Measurements from ENCODE around the gene CRYBG2. TPM values are rescaled to one million over a fixed set of nuclear protein-coding genes. Genes with fewer than 3 reads are reported as not detected.
A peak's percentile ranks its signal among the peaks of the same experiment; 100 is the strongest.

CRYBG2 gene
- total and polyA plus RNA-seq, 7 donors = 0.55 to 21.0 (median 13.8) TPM; not detected in 2

- no peaks in the 10 kb centered on the region for H3K27me3 ChIP-seq
- 24 to 34% methylated on average over 3 of the region's 3 CpGs for WGBS, 2 donors
- intact Hi-C loops (cut with DNase I) = loop anchor here (1.0 to 5.0 kb wide), 4 partner anchors 45 to 196 kb away; partner anchors contain the start of genes C1orf232, DHDDS, HMGN2 and ZNF593
- H3K27ac ChIP-seq = peak overlapping the region; percentile 69 to 98 (median 84)
- DNase-seq = peak; percentile 92
- peaks cover 0 to 42% (median 32%) of the 10 kb centered on the region in 4 donors for H3K4me1 ChIP-seq
- H3K36me3 ChIP-seq = peaks cover 0 to 8% (median 2%) of the 10 kb centered on the region in 4 donors
- H3K4me3 ChIP-seq = no peak overlapping the region
- H3K9me3 ChIP-seq = no peaks in the 10 kb centered on the region
- TF ChIP-seq EP300 (IDR thresholded peaks at IDR 0.05) (no peak), POLR2AphosphoS5 (IDR thresholded peaks at IDR 0.05) (peak in 3 of 4 donors; percentile 29 to 63 (median 44)), POLR2A (IDR thresholded peaks at IDR 0.05) (peak in 1 of 2 donors; percentile 23), CTCF (IDR thresholded peaks at IDR 0.05) (peak; percentile 86 to 94 (median 88))
Measured at GRCh38 chr1:26275580-26276431, 78.1 kb downstream of the CRYBG2 start.

GRCh38 chr1:26274801-26275425 is 79.0 kb downstream of the CRYBG2 start:
- no peak overlapping the region for H3K4me3 ChIP-seq
- DNase-seq = no peak
- no peaks in the 10 kb centered on the region for H3K27me3 ChIP-seq
- H3K4me1 ChIP-seq = peaks cover 0 to 36% (median 25%) of the 10 kb centered on the region in 4 donors
- TF ChIP-seq POLR2A (IDR thresholded peaks at IDR 0.05) (no peak), CTCF (IDR thresholded peaks at IDR 0.05) (no peak)
- H3K27ac ChIP-seq = peak overlapping the region; percentile 69 to 98 (median 84)
- WGBS, 2 donors = 74 to 76% methylated on average over 11 of the region's 11 CpGs
- intact Hi-C loops (cut with DNase I) = loop anchor here (1.0 to 5.0 kb wide), 4 partner anchors 46 to 197 kb away; partner anchors contain the start of genes C1orf232, DHDDS, HMGN2 and ZNF593
- H3K36me3 ChIP-seq = peaks cover 0 to 8% (median 2%) of the 10 kb centered on the region in 4 donors
- H3K9me3 ChIP-seq = no peaks in the 10 kb centered on the region

Other genes with a start within 250 kb of the CRYBG2 start
- gene PDIK1L, start 242.3 kb downstream of the CRYBG2 start, total RNA-seq = 10 to 100 TPM in 1 of 4 donors, 1 to 10 TPM in 3; 4.2 to 15.7 (median 6.6) TPM
- gene PDIK1L, start 242.3 kb downstream of the CRYBG2 start, polyA plus RNA-seq = 1 to 10 TPM; 4.6 to 5.4 (median 5.0) TPM
- gene FAM110D, start 195.1 kb downstream of the CRYBG2 start, total RNA-seq = 1 to 10 TPM; 1.1 to 4.2 (median 2.2) TPM
- gene FAM110D, start 195.1 kb downstream of the CRYBG2 start, polyA plus RNA-seq = 1 to 10 TPM in 1 of 3 donors, under 1 TPM in 1, not detected in 1; 0.60 to 1.1 TPM
- not detected for gene C1orf232, start 185.2 kb downstream of the CRYBG2 start, total RNA-seq
- gene C1orf232, start 185.2 kb downstream of the CRYBG2 start, polyA plus RNA-seq = not detected
- 10 to 100 TPM; 16.3 to 37.2 (median 32.1) TPM for gene ZNF593, start 184.2 kb downstream of the CRYBG2 start, total RNA-seq
- 100 to 1,000 TPM in 1 of 3 donors, 10 to 100 TPM in 2; 38.4 to 114 (median 61.3) TPM for gene ZNF593, start 184.2 kb downstream of the CRYBG2 start, polyA plus RNA-seq
- gene ZNF593OS, start 182.3 kb downstream of the CRYBG2 start, total RNA-seq = not detected
- under 1 TPM in 1 of 3 donors, not detected in 2; 0.13 TPM for gene ZNF593OS, start 182.3 kb downstream of the CRYBG2 start, polyA plus RNA-seq
- 1 to 10 TPM in 2 of 4 donors, under 1 TPM in 1, not detected in 1; 0.82 to 4.7 (median 1.8) TPM for gene CNKSR1, start 176.6 kb downstream of the CRYBG2 start, total RNA-seq
- 10 to 100 TPM; 13.8 to 29.0 (median 16.0) TPM for gene CNKSR1, start 176.6 kb downstream of the CRYBG2 start, polyA plus RNA-seq
- not detected for gene CATSPER4, start 163.5 kb downstream of the CRYBG2 start, total RNA-seq
- gene CATSPER4, start 163.5 kb downstream of the CRYBG2 start, polyA plus RNA-seq = under 1 TPM in 1 of 3 donors, not detected in 2; 0.04 TPM
- gene CEP85, start 119.9 kb downstream of the CRYBG2 start, total RNA-seq = 1 to 10 TPM; 1.9 to 5.4 (median 3.3) TPM
- gene CEP85, start 119.9 kb downstream of the CRYBG2 start, polyA plus RNA-seq = 10 to 100 TPM in 1 of 3 donors, 1 to 10 TPM in 2; 2.4 to 12.9 (median 9.7) TPM
- 10 to 100 TPM; 32.9 to 41.5 (median 37.6) TPM for gene SH3BGRL3, start 74.0 kb downstream of the CRYBG2 start, total RNA-seq
- 100 to 1,000 TPM; 303 to 575 (median 543) TPM for gene SH3BGRL3, start 74.0 kb downstream of the CRYBG2 start, polyA plus RNA-seq
- gene UBXN11, start 47.5 kb downstream of the CRYBG2 start, total RNA-seq = 10 to 100 TPM in 3 of 4 donors, 1 to 10 TPM in 1; 9.8 to 17.7 (median 13.1) TPM
- gene UBXN11, start 47.5 kb downstream of the CRYBG2 start, polyA plus RNA-seq = 10 to 100 TPM in 1 of 3 donors, 1 to 10 TPM in 2; 3.0 to 22.7 (median 4.2) TPM
- 1 to 10 TPM in 2 of 4 donors, not detected in 2; 1.6 to 5.7 TPM for gene CD52, start 36.2 kb downstream of the CRYBG2 start, total RNA-seq
- gene CD52, start 36.2 kb downstream of the CRYBG2 start, polyA plus RNA-seq = 100 to 1,000 TPM in 1 of 3 donors, 10 to 100 TPM in 2; 19.8 to 556 (median 41.4) TPM
- not detected for gene ZNF683, start 18.6 kb upstream of the CRYBG2 start, total RNA-seq
- under 1 TPM in 1 of 3 donors, not detected in 2; 0.52 TPM for gene ZNF683, start 18.6 kb upstream of the CRYBG2 start, polyA plus RNA-seq
- gene LIN28A, start 56.7 kb upstream of the CRYBG2 start, total RNA-seq = not detected
- gene LIN28A, start 56.7 kb upstream of the CRYBG2 start, polyA plus RNA-seq = not detected
- 10 to 100 TPM; 16.6 to 33.5 (median 24.7) TPM for gene DHDDS, start 78.2 kb upstream of the CRYBG2 start, total RNA-seq
- 10 to 100 TPM; 46.2 to 64.3 (median 59.0) TPM for gene DHDDS, start 78.2 kb upstream of the CRYBG2 start, polyA plus RNA-seq
- gene HMGN2, start 118.3 kb upstream of the CRYBG2 start, total RNA-seq = 100 to 1,000 TPM; 150 to 403 (median 234) TPM
- gene HMGN2, start 118.3 kb upstream of the CRYBG2 start, polyA plus RNA-seq = 100 to 1,000 TPM; 474 to 749 (median 570) TPM
- gene RPS6KA1, start 175.6 kb upstream of the CRYBG2 start, total RNA-seq = 10 to 100 TPM in 1 of 4 donors, 1 to 10 TPM in 3; 2.5 to 11.5 (median 6.8) TPM
- gene RPS6KA1, start 175.6 kb upstream of the CRYBG2 start, polyA plus RNA-seq = 100 to 1,000 TPM in 1 of 3 donors, 10 to 100 TPM in 2; 91.3 to 116 (median 91.5) TPM